DOHH2 (cell line): ENCODE data around the gene RARG.

ENCODE experiments used
- H3F3A ChIP-seq: fragments of 200-600 bp; sonication (generic), shearing (Covaris generic); 2 replicates; pipeline ENCODE4 v1.6.0; 2016; ENCODE audit warnings: antibody characterized with exemption, mild to moderate bottlenecking; ENCODE audit not compliant: control insufficient read depth, insufficient read depth
- H3K27ac ChIP-seq: fragments of 200-600 bp; sonication (generic); 2 replicates; pipeline ENCODE4 v1.5.1; 2014; ENCODE audit warnings: low read depth, mild to moderate bottlenecking, low read length, moderate library complexity
- H3K27me3 ChIP-seq: fragments of 200-600 bp; sonication (generic); 2 replicates; pipeline ENCODE4 v1.6.1; 2014; ENCODE audit warnings: mild to moderate bottlenecking, low read length, mixed read lengths; ENCODE audit not compliant: control insufficient read depth
- H3K36me3 ChIP-seq: fragments of 200-600 bp; sonication (generic); 2 replicates; pipeline ENCODE4 v1.6.1; 2014; ENCODE audit warnings: mild to moderate bottlenecking, low read length, moderate library complexity, mixed read lengths; ENCODE audit not compliant: control insufficient read depth
- H3K4me1 ChIP-seq: fragments of 200-600 bp; sonication (generic); 2 replicates; pipeline ENCODE4 v1.6.1; 2014; ENCODE audit warnings: mild to moderate bottlenecking, low read length, mixed read lengths; ENCODE audit not compliant: control insufficient read depth
- H3K4me2 ChIP-seq: fragments of 200-600 bp; sonication (generic); 2 replicates; pipeline ENCODE4 v1.6.0; 2014; ENCODE audit warnings: mild to moderate bottlenecking, low read length, moderate library complexity
- H3K4me3 ChIP-seq: fragments of 200-600 bp; sonication (generic); 2 replicates; pipeline ENCODE4 v1.5.1; 2014; ENCODE audit warnings: mild to moderate bottlenecking, low read length, mixed read lengths
- H3K79me2 ChIP-seq: fragments of 200-600 bp; sonication (generic); 2 replicates; pipeline ENCODE4 v1.6.1; 2014; ENCODE audit warnings: mild to moderate bottlenecking, low read length, mixed read lengths; ENCODE audit not compliant: control insufficient read depth
- H3K9me2 ChIP-seq: fragments of 200-600 bp; sonication (generic); replicated peaks from 2 replicates; pipeline ENCODE4 v1.6.1; 2014; ENCODE audit warnings: mild to moderate bottlenecking, low read length, mixed read lengths; ENCODE audit not compliant: control insufficient read depth
- H3K9me3 ChIP-seq: fragments of 200-600 bp; sonication (generic); 2 replicates; pipeline ENCODE4 v1.6.1; 2014; ENCODE audit warnings: antibody characterized with exemption, low read length, mixed read lengths; ENCODE audit not compliant: control insufficient read depth, insufficient read depth
- H4K20me1 ChIP-seq: fragments of 200-600 bp; sonication (generic); 2 replicates; pipeline ENCODE4 v1.6.0; 2014; ENCODE audit warnings: low read depth, mild to moderate bottlenecking, antibody characterized with exemption, low read length, moderate library complexity; ENCODE audit not compliant: control insufficient read depth, insufficient read depth
- CTCF ChIP-seq: fragments of 200-600 bp; sonication (generic); IDR thresholded peaks from one replicate; pipeline ENCODE4 v1.5.1; 2014; ENCODE audit warnings: antibody characterized with exemption, mild to moderate bottlenecking, low read depth, low read length; ENCODE audit not compliant: poor library complexity, severe bottlenecking
- EZH2phosphoT487 ChIP-seq: fragments of 200-600 bp; sonication (generic); IDR thresholded peaks from 2 replicates; pipeline ENCODE4 v1.6.1; 2017; ENCODE audit warnings: borderline replicate concordance, mild to moderate bottlenecking, antibody characterized with exemption, low read length, moderate library complexity, mixed read lengths

The RARG gene

GRCh38 chr12:53197011-53197640, 34.9 kb downstream of the RARG start:
- no peaks in the 10 kb centered on the region for H3K27me3 ChIP-seq
- H3K4me2 ChIP-seq, result peak overlapping the region; percentile 77
- H3K79me2 ChIP-seq, result no peaks in the 10 kb centered on the region

GRCh38 chr12:53196486-53196885, 35.5 kb downstream of the RARG start:
- H3K4me3 ChIP-seq, result no peak overlapping the region
- no peaks in the 10 kb centered on the region for H3K27me3 ChIP-seq
- no peaks in the 10 kb centered on the region for H3K9me3 ChIP-seq
- H3K27ac ChIP-seq, result no peak overlapping the region
- no peaks in the 10 kb centered on the region for H3K9me2 ChIP-seq
- peaks cover 47% of the 10 kb centered on the region for H3K4me1 ChIP-seq
- peaks cover 19% of the 10 kb centered on the region for H3F3A ChIP-seq
- H3K4me2 ChIP-seq, result no peak overlapping the region
- peaks cover 46% of the 10 kb centered on the region for H3K36me3 ChIP-seq
- TF ChIP-seq CTCF (no peak), EZH2phosphoT487 (no peak)
- no peaks in the 10 kb centered on the region for H3K79me2 ChIP-seq
- no peaks in the 10 kb centered on the region for H4K20me1 ChIP-seq

More at GRCh38 chr12:53197011-53197640, 34.9 kb downstream of the RARG start:
- H3K27ac ChIP-seq, result peak overlapping the region; percentile 94; the same call in 1 of the 2 replicates
- H3F3A ChIP-seq, result peaks cover 22% of the 10 kb centered on the region
- TF ChIP-seq CTCF, result no peak
- TF ChIP-seq EZH2phosphoT487, result no peak
- H3K9me2 ChIP-seq, result no peaks in the 10 kb centered on the region
- peaks cover 54% of the 10 kb centered on the region for H3K4me1 ChIP-seq
- no peaks in the 10 kb centered on the region for H3K9me3 ChIP-seq
- peak overlapping the region; percentile 48 for H3K4me3 ChIP-seq
- H3K36me3 ChIP-seq, result peaks cover 40% of the 10 kb centered on the region
- H4K20me1 ChIP-seq, result no peaks in the 10 kb centered on the region

GRCh38 chr12:53195516-53196420, 36.2 kb downstream of the RARG start:
- TF ChIP-seq CTCF, result no peak
- TF ChIP-seq EZH2phosphoT487, result no peak
- Histone ChIP-seq H3K9me3 (no peaks in the 10 kb centered on the region), H3K79me2 (no peaks in the 10 kb centered on the region), H3K9me2 (no peaks in the 10 kb centered on the region), H3K4me2 (no peak overlapping the region), H3K27ac (no peak overlapping the region), H4K20me1 (no peaks in the 10 kb centered on the region), H3K27me3 (no peaks in the 10 kb centered on the region), H3F3A (peaks cover 12% of the 10 kb centered on the region), H3K36me3 (peaks cover 49% of the 10 kb centered on the region), H3K4me1 (peaks cover 40% of the 10 kb centered on the region), H3K4me3 (no peak overlapping the region)
